A549 treated with GW870086 at 1 μM for 4 hours (cell line): Measurements from ENCODE around the gene ALS2CL. TPM values are rescaled to one million over a fixed set of nuclear protein-coding genes. Genes with fewer than 3 reads are reported as not detected.

Experiments
- total RNA-seq: library from RNA; stranded (reverse); fragments of 200-300 nt; extraction: Qiagen RNA extraction; gene quantifications from 5 replicates; pipeline ENCODE4 v1.2.3, GENCODE V29; 2022; ENCODE audit warnings: low read depth

Gene ALS2CL
- 5.8 to 9.4 TPM (median 8.6 TPM) in 5 replicates for total RNA-seq

GRCh38 chr3:46693038-46693891 is at the start of gene ALS2CL:
Gene ALS2CL, minus strand, starts transcription at chr3:46693679. Its CDS starts 4,239 bp downstream, at chr3:46689440.

GRCh38 chr3:46717447-46718231 is 24.2 kb upstream of the ALS2CL start, which contains the start of gene PRSS50:
Gene PRSS50, minus strand, starts transcription at chr3:46717869. Its CDS starts 45 bp downstream, at chr3:46717824.

GRCh38 chr3:46701181-46701939 is 7.9 kb upstream of the ALS2CL start, which contains the start of gene TMIE:
Gene TMIE, plus strand, starts transcription at chr3:46701392. Its CDS starts 96 bp downstream, at chr3:46701488.

Other genes with a start within 250 kb of the ALS2CL start
- gene LTF, start 228.8 kb downstream of the ALS2CL start, total RNA-seq = not detected in 5 replicates
- not detected in 5 replicates for gene RTP3, start 195.7 kb downstream of the ALS2CL start, total RNA-seq
- not detected in 5 replicates for gene LRRC2, start 127.4 kb downstream of the ALS2CL start, total RNA-seq
- not detected in 5 replicates for gene FAM240A, start 81.2 kb downstream of the ALS2CL start, total RNA-seq
- gene TMIE, start 7.7 kb upstream of the ALS2CL start, total RNA-seq = 0.13 to 0.28 TPM (median 0.22 TPM) in 5 replicates
- gene PRSS50, start 24.2 kb upstream of the ALS2CL start, total RNA-seq = not detected in 5 replicates
- 0.35 TPM in 1 of 5 replicates, not detected in the others for gene MYL3, start 169.8 kb upstream of the ALS2CL start, total RNA-seq
- gene PTH1R, start 184.0 kb upstream of the ALS2CL start, total RNA-seq = 0.59 to 1.1 TPM (median 0.94 TPM) in 5 replicates